Epithelial cell of prostate (primary cell): Measurements from ENCODE around the gene RUNX1.

Experiments used
- DNase-seq: peaks from one replicate; pipeline ENCODE4 v3.0.0-alpha.2; 2011; ENCODE audit warnings: low read depth, low spot score
- H3K27ac ChIP-seq: fragments of 450-650 bp; 2 replicates; pipeline ENCODE4 v1.5.1; 2017; ENCODE audit warnings: mild to moderate bottlenecking

The RUNX1 gene

DNA sequence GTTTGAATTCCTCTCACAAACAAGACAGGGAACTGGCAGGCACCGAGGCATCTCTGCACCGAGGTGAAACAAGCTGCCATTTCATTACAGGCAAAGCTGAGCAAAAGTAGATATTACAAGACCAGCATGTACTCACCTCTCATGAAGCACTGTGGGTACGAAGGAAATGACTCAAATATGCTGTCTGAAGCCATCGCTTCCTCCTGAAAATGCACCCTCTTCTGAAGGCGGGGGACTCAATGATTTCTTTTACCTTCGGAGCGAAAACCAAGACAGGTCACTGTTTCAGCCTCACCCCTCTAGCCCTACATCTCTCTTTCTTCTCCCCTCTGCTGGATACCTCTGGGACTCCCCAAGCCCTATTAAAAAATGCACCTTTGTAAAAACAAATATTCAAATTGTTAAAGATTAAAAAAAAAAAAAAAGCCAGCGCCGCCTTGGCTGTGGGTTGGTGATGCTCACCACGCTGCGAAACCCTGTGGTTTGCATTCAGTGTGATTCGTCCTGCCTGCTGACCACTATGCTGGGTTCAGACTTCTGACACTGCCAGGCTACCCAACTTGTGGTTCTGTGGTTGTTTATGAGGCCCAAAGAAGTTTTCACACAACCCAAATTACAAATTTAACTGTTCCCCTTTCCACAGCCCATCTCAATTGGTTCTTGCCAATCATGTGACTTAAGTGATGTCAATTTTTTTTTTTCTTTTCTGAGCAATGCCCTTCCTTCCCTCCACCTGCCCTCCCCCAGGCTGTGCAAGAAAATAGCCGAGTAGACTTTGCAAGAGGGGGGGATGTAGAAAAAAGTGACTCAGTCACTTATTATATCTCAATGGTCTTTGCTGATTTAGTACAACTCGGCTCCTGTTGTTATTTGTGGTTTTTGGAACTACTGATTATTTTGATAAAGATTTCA lies at the start of gene RUNX1:
RUNX1 (minus strand) TSS at position 597 of the 912 bp plus-strand sequence.
- DNase-seq: no peak
- H3K27ac ChIP-seq: peak within 1 kb of the TSS; percentile 89

DNA sequence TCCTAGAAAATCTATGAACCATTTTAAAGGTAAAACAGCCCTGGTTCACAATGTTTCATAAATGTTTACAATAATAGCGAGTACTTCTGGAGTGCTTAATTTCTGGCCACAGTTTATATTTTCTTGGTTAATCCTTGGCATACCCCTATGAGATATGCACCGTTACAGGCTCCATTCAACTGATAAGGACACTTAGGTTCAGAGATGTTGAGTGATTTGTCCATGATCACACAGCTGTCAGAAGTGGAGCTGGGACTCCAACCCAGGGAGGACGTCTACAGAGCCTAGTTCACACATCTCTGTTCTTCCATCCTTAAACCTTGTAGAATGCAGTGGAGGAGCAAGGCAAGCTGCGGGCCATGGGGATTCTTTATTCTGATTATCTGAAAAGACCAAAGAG lies 48.4 kb upstream of the RUNX1 start:
- H3K27ac ChIP-seq: no peak overlapping the region
- no peak for DNase-seq

DNA sequence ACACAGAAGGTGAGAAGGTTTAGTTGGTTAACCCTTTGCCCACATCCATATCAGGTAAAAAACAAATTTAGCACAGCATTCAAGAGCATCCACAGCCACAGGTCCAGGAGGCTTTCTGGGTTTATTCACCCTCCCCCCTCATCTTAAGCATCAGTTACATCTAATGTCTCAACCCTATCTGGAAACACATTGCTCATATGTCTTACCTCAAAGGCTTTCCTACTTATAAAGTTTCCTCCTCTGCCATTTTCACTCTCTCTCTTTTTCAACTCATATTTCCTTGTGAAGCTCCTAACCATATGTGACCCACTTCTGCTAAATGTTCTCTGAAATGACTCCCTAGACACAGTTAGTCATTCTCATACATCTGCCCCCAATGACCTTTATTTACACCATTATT lies 47.9 kb upstream of the RUNX1 start:
- DNase-seq: no peak
- no peak overlapping the region for H3K27ac ChIP-seq

DNA sequence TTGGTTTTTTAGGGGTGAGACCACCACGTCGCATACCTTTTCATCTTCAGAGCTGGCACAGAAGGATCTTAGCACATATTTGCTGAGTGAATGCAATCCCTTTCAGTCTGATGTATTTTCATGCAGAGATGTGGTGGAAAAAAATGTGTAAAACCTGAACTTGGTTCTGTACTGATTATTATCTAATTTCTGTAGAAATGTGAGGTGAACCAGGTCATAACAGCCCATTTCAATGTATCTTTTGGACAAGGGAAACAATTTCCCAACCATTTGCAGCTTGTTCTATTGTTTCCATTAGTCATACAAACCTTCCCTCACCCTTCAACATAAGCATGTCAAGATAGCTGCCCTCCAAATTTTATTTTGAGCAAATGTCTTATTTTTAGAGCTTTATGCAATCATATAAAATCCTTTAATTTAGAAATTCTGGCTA lies 46.8 kb upstream of the RUNX1 start:
- no peak for DNase-seq
- no peak overlapping the region for H3K27ac ChIP-seq

DNA sequence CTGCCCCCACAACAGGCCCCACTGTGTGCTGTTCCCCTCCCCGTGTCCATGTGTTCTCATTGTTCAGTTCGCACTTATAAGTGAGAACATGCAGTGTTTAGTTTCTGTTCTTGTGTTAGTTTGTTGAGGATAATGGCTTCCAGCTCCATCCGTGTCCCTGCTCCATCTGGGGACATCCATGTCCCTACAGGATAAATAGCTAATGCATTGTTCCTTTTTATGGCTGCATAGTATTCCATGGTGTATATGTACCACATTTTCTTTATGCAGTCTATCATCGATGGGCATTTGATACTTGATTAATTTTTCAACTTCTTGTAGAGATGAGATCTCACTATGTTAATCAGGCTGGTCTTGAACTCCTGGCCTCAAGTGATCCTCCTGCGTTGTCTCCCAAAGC lies 44.4 kb upstream of the RUNX1 start:
- H3K27ac ChIP-seq: no peak overlapping the region
- no peak for DNase-seq

DNA sequence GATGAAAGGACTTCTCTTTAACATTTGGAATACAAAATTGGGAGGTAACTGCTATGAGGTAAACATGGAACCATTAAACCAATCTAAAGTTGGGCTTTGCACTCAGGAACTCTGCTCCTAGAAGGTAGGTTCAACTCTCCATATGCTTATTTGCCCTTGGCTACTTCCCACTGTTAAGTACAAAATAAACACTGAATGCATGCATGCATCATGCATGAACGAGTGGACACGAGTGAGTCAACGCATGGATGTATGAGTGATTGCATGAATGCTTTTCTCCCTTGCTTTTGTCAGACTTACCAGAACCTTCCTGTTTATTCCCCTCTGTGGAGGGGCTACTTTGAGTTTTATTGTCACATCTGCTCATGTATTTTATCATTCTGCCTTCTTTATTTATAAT lies 42.4 kb upstream of the RUNX1 start:
- no peak overlapping the region for H3K27ac ChIP-seq
- DNase-seq: no peak

DNA sequence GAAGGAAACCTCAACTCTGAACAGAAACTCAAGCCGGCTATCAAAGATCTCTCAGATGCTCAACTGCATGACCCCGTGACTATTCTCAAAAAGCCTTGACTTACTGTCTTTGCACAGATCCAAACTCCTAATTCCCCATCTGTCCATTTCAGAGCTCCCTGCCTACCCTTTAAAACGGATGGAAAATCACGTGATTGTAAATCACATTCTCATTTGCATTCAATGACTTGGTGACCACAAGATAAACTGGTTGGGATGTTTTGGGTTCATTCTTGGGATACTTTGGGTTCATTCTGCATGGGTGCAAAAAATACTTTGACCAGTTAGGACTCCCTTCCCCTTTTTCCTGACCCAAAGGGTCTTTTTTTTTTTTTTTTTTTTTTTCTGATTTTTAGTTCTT lies 41.3 kb upstream of the RUNX1 start:
- no peak for DNase-seq
- no peak overlapping the region for H3K27ac ChIP-seq

DNA sequence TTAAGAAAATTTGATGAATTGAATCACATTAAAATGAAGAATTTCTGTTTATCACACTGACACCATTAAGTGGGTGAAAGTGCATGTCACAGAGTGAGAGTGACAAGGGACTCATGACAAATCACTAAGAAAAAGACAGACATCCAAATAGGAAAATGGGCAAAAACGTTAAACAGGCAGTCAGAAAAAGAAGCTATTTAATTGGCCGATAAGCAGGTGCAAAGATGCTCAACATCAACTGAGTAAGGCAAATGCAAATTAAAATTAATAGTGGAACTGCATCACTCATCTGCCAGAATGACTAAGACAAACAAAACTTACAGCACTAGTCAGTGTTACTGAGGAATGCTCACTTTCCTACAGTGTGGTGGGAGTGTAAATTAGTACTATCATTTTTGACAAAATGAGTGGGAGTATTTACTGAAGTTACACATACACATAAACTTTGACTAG lies 39.2 kb upstream of the RUNX1 start:
- no peak for DNase-seq
- no peak overlapping the region for H3K27ac ChIP-seq

DNA sequence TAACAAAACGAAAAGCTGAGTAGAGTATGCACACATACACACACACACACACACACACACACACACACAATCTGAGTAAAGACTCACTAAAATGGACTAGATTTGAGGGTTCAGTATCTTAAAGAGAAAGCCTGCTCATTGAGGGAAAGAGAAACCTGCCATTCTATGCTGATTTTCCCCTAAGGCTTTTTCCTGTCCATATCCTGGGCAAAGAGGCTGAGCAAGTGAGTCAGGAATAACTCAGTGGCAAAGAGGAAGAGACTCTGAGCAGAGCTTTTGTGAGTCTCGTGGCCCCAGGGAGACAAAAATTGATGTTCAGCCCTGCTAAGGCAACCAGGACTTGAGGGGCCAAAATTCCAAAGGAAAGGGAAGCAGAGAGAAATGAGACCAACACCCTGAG lies 37.3 kb upstream of the RUNX1 start:
- DNase-seq: peak; percentile 14
- peak overlapping the region; percentile 86 for H3K27ac ChIP-seq

DNA sequence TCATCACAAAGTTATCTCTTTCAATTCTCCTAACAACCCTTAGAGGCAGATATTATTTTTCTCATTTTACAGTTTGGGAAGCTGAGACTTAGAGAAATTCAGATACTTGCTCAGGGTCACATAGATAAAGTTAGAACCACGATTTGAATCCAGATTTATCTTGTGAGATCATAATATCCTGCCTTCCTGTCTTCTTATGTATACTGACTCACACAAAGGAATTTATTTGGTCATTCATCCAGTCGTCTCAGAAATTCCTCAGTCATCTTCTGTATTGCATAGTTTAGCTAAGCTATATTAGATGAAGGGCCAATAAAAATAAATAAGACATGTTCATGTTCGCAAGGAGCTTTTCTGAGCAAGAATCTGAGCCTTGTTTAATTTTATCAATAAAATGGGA lies 35.8 kb upstream of the RUNX1 start:
- peak; percentile 31 for DNase-seq
- peak overlapping the region; percentile 86 for H3K27ac ChIP-seq

DNA sequence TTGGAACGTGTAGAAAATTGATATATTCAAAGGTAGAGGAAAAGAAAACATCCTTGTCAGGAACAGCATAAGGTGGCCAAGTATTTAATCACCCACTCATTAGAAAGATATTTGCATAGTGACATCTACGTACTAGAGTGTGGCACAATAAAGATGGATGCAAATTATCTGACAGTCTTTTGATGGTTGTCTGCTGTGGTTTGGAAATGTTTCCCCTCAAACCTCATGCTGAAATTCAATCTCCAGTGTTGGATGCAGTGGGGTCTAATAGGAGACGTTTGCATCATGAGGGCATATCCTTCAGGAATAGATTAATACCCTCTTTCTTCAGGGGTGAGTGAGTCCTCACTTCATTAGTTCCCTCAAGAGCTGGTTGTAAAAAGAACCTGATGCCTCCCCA lies 34.1 kb upstream of the RUNX1 start:
- H3K27ac ChIP-seq: no peak overlapping the region
- no peak for DNase-seq

DNA sequence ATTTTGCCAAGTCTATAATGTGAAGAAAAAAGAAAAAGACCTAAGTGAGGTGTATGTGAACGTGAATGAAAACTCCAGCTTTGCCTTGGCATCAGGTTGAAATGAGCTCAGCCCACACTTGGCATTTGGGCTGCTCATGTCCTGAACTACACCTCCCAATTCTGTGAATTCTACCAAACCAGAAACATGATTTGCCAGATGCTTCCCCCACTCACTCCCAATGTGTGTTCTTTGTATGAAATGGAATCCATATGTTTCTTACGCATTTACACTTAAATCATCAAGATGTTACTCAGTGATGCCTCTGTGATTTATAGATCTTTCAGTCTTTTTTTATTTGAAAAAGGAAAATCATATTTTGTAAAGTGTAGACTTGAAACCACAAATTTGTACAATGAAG lies 32.8 kb upstream of the RUNX1 start:
- no peak overlapping the region for H3K27ac ChIP-seq
- DNase-seq: no peak

DNA sequence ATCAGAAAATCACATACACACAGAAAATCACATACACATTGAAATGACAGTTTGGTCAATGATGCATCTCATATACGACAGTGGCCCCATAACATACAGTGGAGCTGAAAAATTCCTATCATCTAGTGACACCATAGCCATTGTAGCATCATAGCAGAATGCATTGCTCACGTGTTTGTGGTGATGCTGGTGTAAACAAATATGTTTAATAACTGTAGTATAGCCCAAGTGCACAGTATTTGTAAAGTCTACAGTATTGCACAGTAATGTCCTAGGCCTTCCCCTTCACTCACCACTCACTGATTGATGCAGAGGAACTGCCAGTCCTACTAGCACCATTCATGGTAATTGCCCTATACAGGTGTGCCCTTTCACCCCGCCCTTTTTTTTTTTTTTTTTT lies 30.1 kb upstream of the RUNX1 start:
- DNase-seq: no peak
- H3K27ac ChIP-seq: no peak overlapping the region

DNA sequence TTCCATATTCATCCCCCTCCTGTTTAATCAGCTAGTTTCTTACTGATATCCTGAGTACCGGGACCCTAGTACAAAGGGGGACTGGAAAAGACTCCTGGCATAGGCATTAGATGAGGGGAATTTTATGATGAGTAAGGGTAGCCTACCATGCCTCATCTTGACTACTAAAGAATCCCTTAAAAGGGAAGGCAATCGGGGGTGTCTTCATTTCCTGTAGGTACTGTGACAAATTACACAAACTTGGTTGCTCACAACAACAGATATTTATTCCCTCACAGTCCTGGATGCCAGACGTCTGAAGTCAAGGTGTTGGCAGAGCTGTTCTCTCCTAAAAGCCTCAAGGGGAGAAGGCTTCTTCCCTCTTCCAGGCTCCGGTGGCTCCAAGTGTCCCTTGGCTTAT lies 28.9 kb upstream of the RUNX1 start:
- no peak for DNase-seq
- H3K27ac ChIP-seq: no peak overlapping the region

DNA sequence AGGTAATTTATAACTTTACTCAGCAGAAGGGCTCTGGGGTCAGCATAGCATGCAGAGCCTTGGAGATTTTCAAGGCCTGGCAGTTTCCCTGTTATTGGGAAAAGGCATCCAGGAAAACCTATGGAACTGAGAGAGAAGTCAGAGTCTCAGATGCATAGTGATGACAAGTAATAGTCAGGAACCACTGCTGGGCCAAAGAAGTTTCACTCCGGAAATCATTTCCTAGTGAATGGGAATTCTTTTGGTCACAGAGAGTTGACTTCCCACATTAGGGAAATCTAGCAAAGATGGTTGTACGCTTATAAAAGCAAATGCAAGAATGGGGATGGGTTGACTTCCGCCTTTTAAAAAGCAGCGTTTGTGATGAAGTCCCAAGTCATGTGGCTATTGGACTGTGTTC lies 28.4 kb upstream of the RUNX1 start:
- no peak for DNase-seq
- no peak overlapping the region for H3K27ac ChIP-seq

DNA sequence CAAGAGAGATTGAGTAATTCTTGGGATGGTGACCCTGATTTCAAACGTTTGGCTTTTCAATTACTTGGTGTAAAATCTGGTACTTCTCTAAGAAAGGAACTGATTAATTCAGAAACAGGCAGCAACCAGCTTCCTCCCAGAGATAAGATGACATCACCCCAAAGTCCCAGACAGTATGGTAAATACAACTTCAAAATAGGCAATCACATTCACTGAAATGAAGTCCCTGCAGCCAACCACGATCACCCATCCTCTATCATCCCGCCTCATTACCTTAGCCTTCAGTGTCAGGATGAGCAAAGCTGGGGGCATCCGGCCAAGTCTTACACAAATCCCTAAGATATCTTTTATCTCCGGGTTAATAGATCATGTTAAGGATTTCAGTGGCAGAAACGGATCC lies 26.4 kb upstream of the RUNX1 start:
- peak; percentile 40 for DNase-seq
- H3K27ac ChIP-seq: no peak overlapping the region

DNA sequence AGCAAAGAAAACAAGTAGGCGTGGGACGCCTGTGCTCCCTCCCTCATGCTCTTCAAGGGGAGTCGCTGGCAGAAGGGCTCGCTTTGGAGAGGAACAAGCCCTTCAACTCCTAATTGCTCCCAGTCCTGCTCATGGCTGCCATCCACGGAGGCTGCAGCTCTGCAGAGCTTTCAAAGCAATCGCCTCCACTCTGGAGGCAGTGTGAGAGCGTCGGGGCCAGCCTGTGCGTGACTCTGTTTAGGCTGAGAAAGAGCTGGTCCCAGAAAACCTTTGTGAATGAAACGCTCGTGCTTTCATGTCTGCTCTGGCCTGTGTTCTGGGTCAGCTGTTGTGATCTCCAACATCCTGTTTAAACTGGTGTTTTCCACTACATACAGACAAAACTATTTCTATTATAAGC lies 23.9 kb upstream of the RUNX1 start:
- no peak overlapping the region for H3K27ac ChIP-seq
- no peak for DNase-seq

DNA sequence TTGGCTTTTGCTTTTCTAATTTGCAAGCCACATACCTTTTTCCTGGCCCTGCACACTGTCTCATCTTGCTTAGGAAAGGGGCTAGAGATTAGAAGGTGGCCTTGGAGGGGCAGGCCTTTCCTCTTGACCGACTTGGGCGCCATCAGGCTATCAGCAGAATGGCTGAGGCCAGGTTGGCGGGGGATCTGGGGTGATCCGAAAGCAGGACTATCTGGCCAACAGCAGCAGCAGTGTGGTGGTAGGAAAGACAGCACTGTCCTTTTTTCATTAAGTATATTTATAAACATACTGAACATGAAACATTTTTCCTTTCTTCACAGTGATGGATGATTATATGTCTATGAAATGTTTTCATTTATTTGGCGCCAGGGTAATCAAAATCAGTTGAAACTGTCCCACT lies 23.5 kb upstream of the RUNX1 start:
- no peak overlapping the region for H3K27ac ChIP-seq
- no peak for DNase-seq

DNA sequence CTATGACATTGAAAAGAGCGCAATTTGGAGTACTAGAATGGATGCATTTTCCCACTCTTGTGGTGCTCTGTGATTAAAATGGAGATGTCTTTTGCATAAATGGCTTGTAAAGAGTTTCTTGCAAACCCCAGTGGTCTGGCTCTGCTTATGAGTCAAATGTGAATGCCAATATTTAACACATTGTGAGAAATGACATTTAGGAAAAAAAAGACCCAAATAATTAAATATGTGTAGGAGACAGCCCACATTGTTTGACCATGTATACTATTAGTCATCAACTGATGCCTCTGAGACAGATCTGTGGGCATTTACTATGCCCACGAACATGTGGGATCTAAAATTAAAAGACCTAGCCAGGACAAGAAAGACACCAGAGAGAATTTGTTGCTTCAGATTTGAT lies 22.2 kb upstream of the RUNX1 start:
- DNase-seq: no peak
- no peak overlapping the region for H3K27ac ChIP-seq

DNA sequence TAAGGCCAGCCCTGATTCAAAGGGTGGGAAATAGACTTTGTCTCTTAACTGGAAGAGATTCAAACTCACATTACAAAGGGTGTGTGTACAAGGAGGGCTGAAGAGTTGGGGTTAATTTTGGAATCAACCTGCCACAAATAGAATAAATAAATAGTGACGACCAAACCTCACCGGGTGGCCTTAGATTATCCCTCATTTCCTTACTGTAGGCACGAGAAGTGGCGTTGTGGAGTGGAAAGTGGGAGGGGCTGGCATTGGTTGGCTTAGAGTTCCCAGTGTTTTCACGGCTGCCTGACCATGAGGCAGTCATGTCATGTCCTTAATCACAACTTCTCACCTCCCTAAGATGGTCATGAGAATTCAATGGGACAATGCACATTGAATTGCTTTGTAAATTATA lies 21.3 kb upstream of the RUNX1 start:
- no peak overlapping the region for H3K27ac ChIP-seq
- DNase-seq: no peak

DNA sequence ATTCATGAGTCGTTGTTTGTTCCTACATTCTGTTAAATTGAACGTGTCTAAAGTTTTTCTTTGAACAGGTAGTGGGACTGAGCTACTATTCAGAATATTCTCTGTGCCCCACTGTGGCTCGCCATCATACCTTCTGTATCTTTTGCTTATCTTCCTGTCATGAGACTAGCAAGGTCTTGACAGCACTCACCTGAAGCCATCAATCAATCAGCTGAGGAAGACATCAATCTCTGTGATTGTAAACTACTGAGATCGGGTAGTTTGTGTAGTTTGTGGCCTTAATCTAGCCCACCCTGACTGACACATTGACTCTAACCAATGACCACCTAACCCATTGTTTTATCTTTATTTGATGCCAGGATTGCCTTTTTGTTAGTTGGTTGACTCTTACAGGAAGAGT lies 17.7 kb upstream of the RUNX1 start:
- DNase-seq: no peak
- H3K27ac ChIP-seq: no peak overlapping the region
